NCI-H1436 treated with DMSO at 0.1 percent for 48 hours (cell line): Measurements from ENCODE around the gene TRIM69.
"Not testable (repeated sequence)": the region's sequence is repeated elsewhere in the genome, so short reads cannot be mapped to it uniquely, and the experiment has no call there.

Experiments used
- DNase-seq: peaks from one replicate; lab custom pipeline; 2025; lab: John Stamatoyannopoulos, UW

Gene TRIM69

DNA sequence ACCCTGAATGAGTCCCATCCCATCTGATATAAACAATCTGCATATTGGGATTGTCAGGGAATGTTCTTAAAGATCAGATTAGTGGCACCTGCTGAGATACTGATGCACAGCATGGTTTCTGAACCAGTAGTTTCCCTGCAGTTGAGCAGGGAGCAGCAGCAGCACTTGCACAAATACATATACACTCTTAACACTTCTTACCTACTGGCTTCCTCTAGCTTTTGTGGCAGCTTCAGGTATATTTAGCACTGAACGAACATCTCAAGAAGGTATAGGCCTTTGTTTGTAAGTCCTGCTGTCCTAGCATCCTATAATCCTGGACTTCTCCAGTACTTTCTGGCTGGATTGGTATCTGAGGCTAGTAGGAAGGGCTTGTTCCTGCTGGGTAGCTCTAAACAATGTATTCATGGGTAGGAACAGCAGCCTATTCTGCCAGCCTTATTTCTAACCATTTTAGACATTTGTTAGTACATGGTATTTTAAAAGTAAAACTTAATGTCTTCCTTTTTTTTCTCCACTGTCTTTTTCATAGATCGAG, 20.5 kb upstream of the TRIM69 start:
- DNase-seq: no peak

DNA sequence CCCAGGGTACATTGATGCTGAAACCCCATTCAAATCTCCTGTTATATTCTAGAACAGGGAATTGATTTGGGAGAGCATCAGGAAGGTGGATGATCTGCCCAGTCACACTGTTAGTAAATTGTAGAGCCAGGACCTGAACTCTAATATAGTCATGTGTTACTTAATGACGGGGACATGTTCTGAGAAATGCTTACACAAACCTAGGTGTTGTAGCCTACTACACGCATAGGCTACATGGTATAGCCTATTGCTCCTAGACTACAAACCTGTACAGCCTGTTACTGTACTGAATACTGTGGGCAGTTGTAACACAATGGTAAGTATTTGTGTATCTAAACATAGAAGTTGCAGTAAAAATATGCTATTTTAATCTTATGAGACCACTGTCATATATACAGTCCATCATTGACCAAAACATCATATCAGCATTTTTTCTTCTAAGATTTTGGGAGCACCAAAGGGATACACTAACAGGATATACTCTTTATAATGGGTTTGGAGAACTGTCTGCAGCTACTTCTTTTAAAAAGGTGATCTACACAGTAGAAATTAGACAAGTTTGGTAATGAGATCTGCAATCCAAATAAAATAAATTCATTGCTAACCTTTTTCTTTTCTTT, 19.2 kb upstream of the TRIM69 start:
- DNase-seq: no peak

DNA sequence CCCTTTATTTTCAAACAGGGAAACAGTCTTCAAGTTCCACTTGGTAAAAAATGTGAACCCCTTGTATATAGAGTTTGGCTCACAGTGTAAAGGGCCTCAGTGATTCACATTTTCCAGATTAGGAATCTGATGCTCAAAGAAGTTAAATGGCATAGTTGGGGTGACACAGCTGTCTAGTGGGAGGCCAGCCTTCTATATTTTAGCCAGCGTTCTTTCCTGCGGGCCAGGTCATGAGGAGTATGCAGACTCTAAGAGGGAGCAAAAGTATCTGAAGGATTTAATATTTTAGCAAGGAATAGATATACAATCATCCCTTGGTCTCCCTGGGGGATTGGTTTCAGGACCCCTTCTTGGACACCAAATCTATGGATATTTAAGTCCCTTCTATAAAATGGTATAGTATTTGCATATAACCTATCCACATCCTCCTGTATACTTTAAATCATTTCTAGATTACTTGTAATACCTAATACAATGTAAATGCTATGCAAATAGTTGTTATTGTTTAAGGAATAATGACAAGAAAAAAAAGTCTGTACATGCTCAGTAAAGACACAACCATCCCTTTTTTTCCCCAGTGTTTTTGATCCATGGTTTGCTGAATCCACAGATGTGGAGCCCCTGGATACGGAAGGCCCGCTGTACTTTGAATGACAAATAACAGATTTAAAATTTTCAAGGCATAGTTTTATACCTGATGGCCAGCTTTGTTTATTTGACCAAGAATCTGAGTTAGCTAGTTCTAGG, 18.0 kb upstream of the TRIM69 start:
- DNase-seq: no peak

DNA sequence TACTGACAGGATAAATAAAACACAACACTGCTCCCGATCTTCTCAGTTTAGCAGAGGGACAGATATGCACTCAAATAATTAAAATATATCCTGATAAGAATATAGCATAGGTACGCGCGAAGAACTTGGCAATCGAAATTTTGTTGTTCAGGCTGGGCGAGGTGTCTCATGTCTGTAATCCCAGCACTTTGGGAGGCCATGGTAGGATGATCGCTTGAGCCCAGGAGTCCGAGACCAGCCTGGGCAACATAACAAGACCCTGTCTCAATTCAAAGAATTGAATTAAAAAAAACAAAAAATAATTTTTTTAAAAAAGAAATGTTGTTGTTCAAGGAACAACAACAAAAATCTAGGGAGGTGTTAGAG, 17.4 kb upstream of the TRIM69 start:
- DNase-seq: no peak

DNA sequence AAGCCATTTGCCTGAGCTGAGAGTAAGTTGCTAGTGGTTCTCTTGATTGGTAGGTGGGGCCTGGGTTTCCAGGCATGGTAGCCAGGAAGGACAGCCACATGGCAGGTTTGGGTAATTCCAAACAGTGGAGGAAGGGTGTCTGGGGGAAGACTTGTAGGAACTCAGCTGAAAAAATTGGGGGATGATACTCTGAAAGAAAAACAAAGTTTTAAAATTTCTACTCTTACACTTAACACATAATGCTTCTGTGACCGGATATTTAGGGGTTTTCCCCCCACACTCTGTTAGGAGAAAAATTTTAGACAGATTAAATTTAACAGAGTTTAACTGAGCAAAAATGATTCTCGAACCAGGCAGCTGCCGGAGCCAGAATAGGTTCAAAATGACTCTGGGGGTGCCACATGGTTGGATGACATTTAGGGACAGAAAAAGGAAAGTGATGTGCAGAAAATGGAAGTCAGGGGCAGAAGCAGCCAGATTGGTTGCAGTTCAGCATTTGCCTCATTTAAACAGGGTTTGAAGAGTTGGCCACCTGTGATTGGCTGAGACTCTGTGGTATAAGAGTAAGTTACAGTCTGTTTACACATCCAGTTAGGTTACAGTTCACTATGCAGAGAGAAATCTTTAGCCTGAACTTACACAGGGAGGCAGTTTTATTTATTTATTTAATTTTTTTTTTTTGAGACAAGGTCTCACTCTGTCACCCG, 16.9 kb upstream of the TRIM69 start:
- DNase-seq: no peak

DNA sequence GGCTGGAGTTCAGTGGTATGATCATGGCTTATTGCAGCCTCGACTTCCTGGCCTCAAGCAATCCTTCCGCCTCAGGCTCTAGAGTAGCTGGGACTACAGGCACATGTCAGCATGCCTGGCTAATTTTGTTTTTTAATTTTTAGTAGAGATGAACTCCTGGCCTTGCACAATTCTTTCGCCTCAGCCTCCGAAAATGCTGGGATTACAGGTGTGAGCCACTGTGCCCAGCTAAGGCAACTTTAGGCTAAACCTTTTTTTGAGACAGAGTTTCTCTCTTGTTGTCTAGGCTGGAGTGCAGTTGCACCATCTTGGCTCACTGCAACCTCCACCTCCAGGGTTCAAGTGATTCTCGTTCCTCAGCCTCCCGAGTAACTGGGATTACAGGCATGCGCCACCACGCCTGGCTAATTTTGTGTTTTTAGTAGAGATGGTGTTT, 16.3 kb upstream of the TRIM69 start:
- not testable (repeated sequence) for DNase-seq

DNA sequence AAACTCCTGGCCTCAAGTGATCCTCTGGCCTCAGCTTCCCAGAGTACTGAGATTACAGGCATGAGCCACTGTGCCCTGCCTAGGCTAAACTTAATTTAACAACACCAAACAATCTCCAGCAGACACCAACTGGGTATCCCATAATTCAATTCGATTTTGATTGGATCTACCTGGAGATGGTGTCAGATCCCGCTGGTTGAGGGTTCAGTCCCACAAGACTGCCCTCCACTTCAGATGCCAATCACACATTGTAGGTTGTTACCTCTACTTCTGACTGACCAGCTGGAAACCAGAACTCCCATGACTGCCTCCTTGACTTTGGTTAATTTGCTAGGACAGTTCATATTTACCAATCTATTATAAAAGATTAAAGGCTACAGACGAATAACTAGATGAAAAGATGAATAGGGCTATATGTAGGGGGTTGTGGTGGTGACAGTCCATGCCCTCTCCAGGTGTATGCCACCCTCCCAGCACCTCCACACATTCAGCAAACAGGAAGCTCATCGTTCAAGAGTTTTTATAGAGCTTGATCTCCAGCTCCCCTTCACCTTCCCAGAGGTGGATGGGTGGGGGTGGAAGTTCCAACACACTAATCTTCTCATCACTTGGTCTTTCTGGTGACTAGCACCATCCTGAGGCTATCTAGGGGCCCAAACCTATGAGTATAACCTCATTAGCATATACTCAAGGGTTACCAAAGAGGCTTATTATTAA, 15.7 kb upstream of the TRIM69 start:
- no peak for DNase-seq

DNA sequence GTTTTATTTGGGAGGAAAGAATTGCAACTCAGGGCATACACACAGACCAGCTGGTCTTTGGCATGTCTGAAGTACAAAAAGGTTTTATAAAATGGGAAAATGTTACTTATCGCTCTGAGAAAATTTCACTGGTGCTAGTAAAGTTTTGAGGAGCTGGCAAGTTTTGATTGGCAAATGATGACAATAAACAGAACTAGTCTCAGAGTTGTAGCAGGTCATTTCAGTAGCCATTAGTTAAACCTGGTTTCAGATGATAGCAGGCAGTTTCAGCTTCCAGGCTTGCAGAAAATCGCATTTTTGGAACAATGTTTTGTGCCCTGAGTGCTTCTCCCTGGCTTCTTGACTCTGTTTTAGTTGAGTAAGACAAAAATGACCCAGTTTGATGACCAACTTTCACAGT, 14.3 kb upstream of the TRIM69 start:
- DNase-seq: no peak

DNA sequence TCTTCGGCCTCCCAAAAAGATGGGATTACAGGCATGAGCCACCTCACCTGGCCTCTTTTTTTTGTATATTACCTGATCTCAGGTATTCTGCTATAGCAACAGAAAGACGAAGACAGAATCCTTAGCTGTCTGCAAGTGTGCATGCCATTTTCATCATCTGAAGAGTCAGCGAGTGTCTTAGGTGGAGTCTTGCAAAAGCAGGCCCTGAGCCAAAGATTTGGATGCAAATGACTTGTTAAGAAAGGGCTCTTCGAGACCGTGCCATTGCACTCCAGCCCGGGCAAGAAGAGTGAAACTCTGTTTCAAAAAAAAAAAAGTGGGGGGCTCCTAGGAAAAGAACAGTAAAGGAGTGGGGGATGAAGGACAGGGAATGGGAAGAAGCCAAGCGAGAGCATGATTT, 10.2 kb upstream of the TRIM69 start:
- DNase-seq: no peak

DNA sequence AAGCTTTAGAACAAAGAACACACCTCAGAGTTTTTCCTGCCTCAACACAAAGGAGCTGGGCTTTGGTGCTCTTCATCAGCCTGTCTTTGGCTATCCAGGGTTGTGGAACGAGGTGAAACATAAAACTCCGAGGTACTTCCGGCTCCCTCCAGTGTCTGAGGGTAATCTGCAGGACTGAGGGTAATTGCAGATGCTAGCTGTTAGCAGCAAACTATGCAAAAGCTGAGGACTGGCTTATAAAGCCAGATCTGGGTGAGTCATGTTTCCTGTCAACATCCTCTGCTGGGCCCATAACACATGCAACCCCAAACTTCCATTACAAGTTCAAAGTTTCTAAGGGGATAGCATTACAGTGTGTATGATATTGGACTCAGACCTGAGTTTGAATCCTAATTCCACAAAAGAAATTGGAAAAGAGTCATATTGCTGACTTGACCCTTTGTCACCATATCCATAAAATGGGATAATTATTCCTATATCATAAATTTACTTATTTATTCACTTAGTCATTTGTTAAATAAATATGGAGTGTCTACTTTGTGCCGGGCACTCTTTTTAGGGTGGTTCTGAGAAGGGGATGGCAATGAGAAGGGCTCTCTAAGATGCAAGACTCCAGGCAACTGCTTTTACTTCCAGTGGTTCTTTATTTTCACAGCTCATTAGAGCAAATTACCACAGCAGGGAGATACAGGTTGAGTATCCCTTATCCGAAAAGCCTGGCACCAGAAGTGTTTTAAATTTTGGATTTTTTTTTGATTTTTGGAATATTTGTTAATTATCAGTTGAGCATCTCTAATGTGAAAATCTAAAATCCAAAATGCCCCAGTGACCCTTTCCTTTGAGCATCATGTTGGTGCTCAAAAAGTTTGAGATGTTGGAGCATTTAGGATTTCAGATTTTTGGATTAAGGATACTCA, 9.5 kb upstream of the TRIM69 start:
- DNase-seq: no peak

DNA sequence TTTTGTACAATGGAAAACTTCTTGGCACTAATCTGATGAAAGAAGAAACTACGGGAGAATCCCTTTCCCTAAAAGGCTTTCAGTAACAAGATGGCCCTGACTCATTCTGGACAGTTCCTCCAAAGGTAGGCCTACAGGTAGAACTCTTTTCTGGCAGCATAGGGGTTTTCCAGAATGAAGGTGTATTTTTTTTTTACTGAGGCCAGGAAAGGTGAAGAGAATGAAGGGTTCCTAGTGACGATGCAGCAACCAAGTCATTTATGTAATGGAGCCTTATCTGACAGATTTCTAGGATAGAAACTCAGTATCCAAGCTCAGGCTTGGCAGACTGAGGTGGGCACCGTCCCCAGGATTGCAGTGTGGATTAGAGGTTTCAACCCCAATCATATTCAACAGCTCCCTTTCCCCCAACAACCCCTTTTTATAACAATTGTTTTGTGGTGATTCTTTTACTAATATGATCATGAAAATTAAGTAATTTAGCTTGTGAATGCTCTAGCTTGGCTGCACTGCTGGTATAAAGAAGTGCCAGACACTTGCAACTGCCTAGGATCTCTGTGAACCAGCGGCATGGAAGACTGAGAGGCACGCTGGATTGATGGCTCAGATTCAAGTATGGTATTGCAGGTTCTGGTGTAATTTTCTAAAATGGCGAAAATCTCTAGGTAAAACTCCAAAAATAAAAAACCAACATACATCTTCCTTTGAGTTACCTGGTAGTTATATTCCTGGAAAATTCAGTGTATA, 8.7 kb upstream of the TRIM69 start:
- no peak for DNase-seq

DNA sequence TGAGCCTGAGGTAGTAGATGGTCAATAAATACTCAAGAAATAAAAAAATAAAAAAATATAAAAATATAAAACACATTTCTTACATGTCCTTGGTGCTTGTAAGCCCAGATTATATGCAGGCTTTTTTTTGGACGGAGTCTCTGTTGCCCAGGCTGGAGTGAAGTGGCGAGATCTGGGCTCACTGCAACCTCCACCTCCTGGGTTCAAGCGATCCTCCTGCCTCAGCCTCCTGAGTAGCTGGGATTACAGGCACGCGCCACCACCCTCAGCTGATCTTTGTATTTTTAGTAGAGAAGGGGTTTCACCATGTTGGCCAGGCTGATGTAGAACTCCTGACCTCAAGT, 8.1 kb upstream of the TRIM69 start:
- DNase-seq: not testable (repeated sequence)

DNA sequence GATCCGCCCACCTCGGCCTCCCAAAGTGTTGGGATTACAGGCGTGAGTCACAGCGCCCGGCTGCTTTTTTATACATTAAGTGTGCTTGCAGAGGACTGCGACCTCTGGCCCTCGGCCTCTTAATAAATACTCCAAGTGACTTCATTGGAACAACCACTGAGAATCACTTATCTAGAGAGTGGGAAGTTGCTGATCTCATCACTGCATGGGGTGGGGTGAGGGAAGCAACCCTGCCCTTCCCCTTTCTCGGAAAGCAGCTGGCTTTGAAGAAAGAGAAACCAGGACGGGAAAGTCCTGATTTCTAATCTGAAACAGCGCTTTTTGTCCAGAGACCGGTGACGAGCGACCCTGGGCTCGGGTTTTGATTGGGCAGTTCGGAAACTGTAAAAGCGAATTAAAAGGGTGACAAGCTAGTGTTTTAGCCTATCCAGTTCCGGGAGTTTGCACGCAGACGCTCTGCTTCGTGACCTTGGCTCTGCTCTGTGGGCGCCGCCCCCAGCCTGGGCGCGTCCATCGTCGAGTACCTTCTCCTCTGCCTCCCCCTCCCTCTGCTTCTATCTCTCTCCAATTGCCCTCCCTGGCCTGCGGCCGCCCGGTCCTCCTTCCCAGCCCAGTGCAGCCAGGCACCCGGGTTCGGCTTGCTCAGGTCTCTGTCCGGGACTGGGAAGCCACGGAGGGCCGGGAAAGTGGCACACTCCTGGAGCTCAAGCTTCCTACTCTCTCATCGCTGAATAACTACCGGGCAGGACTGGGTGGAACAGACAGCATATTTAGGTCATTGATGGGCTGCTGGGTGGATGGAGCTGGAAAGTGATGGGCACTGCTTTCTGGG, 7.5 kb upstream of the TRIM69 start:
- peak; percentile 95 for DNase-seq

DNA sequence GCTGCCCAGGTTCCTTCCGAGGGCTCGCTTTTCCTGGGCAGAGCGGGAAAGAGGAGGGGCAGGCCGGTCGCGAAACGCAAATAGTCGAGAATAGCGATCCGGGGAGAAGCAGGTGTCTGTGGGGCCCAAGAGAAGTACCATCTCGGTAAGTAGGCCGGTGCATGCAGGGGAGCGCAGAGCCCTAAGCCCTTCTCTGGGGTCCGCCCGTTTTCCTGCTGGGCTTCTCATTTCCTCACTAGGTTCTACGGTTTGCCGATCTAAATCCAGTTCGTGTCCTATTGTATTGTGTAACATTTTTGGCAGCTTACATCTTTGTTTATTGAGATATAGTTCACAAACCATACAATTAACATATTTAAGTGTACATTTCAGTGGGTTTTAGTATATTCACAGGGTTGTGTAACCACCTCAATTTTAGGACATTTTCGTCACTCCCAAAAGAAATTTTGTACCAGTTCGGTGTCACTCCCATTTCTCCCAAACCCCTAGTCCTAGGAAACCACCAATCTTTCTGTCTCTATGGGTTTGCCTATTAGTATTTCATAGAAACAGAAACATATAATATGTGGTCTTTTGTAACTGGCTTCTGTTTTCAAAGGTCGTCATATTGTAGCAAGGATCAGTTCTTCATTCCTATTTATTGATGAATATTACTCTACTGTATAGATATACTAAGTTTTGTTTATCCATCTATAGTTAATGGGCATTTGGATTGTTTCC, 6.8 kb upstream of the TRIM69 start:
- DNase-seq: no peak

DNA sequence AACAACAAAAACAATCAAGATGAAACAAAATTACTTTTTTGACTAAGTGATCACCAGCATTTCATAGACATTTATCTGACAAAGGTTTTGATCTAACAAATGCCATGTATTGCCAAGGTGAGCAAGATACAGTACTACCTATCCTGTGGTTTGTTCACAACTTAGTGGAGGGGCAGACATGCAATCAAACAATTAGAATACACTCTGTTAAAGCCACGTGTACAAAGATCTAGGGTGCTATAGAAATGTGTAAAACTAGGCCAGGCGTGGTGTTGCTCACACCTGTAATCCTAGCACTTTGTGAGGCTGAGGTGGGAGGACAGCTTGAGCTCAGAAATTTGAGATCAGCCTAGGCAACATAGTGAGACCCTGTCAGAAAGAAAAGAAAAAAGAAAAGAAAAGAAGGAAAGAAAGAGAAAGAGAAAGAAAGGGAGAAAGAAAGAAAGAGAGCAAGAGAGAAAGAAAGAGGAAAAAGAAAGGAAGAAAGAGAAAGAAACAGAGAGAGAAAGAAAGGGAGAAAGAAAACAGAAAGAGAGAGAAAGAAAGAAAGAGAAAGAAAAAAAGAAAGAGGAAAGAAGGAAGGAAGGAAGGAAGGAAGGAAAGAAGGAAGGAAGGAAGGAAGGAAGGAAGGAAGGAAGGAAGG, 1.4 kb upstream of the TRIM69 start:
- no peak for DNase-seq

DNA sequence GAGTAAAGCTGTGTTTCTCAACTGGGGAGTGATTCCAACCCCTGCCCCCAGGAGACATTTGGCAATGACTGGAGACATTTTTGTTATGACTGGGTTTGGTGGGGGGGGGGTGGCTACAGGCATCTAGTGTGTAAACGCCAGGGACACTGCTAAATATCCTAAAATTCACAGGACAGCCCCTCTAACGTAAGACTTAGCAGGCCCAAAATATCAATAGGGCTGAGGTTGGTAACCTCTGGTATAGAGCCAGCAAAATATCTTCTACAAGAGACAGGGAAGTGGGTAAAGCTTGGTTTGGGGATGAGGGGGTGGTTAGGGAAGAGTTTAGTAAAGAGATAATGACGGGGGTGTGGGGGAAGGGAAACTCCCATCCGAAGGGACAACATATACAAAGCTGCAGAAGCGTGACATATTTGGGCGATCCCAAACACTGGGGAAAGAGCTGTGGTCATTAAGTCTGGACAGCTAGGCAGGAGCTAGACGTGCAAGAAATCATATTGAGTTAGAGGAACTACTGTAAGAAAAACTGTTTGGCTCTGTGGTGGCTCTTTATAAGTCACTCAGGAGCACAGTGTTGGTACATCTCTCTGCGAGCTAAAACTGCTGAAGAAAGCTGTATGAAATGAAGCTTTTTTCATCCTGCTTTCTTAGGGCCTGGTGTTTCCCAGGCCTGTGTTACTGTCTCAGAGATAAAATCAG, 697 bp upstream of the TRIM69 start:
- no peak for DNase-seq

DNA sequence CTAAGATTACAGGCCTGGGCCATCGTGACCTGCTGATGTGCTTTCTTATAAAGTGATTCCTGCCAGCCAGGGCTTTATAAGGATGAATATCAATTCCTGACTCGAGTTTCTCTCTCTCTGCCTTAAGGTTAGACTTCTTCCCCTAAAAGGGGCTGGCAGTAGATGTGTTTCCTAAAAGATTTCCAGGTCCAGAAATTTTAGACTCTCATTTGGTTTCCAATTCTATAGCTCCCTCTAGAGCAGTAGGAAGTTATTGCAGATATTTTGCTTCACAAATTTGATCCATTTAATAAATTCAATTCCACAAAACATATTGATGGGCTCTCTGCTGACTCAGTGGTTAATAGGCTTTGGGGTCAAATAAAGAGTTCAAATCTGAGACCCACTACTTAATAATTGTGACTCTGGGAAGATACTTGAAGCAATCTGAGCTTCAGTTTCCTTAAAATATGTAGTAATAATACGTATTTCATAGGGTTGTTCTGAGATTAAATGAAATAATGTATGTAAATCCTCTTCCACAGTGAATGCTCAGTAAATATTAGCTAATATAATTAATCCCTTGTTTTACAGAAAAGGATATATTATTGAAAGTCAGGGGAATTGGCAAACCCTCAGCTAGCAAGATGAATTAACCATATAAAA, 2.1 kb downstream of the TRIM69 start:
- DNase-seq: no peak
